Measurements from ENCODE around the gene CCDC86. TPM values are rescaled to one million over a fixed set of nuclear protein-coding genes. Genes with fewer than 3 reads are reported as not detected.
A peak's percentile ranks its signal among the peaks of the same experiment; 100 is the strongest.

The CCDC86 gene
- total RNA-seq, 4 donors from 2014 or later: 11.8 to 38.0 (median 24.4) TPM

DNA sequence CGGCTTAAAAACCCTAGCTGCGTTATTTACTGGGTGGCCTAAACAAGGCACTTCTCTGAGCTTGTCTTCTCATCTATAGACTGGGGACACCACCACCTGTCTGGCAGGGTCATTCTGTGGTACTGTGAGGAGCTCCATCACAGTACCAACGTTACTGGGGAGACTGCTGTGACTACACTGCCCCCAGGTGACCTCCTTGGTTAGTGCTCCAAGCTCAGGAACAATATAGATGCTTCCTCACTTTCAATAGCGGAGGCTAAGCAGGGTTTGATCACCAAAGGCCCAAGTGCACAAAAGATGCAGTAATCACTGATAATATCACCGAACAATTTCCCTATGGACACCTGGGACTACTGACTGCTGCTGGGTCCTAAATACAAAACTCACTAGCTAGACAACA is 45.6 kb downstream of the CCDC86 start:
- Histone ChIP-seq H3K4me1 (peaks cover 0 to 18% (median 0%) of the 10 kb centered on the region in 3 donors), H3K4me3 (no peak overlapping the region), H3K9me3 (no peaks in the 10 kb centered on the region), H3K27me3 (no peaks in the 10 kb centered on the region), H3K36me3 (peaks cover 0 to 38% (median 2%) of the 10 kb centered on the region in 3 donors), H3K27ac (no peak overlapping the region)
- intact Hi-C loops (cut with DNase I): no loop called here
- WGBS, 2 donors: 61 to 66% methylated on average over 4 to 5 of the region's 5 CpGs
- no peak for TF ChIP-seq POLR2A (IDR thresholded peaks at IDR 0.05)
- TF ChIP-seq, protein P1, sequence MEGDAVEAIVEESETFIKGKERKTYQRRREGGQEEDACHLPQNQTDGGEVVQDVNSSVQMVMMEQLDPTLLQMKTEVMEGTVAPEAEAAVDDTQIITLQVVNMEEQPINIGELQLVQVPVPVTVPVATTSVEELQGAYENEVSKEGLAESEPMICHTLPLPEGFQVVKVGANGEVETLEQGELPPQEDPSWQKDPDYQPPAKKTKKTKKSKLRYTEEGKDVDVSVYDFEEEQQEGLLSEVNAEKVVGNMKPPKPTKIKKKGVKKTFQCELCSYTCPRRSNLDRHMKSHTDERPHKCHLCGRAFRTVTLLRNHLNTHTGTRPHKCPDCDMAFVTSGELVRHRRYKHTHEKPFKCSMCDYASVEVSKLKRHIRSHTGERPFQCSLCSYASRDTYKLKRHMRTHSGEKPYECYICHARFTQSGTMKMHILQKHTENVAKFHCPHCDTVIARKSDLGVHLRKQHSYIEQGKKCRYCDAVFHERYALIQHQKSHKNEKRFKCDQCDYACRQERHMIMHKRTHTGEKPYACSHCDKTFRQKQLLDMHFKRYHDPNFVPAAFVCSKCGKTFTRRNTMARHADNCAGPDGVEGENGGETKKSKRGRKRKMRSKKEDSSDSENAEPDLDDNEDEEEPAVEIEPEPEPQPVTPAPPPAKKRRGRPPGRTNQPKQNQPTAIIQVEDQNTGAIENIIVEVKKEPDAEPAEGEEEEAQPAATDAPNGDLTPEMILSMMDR (IDR thresholded peaks at IDR 0.05): peak in 3 of 6 experiments; percentile 26 to 55 (median 53)
- DNase-seq: no peak

DNA sequence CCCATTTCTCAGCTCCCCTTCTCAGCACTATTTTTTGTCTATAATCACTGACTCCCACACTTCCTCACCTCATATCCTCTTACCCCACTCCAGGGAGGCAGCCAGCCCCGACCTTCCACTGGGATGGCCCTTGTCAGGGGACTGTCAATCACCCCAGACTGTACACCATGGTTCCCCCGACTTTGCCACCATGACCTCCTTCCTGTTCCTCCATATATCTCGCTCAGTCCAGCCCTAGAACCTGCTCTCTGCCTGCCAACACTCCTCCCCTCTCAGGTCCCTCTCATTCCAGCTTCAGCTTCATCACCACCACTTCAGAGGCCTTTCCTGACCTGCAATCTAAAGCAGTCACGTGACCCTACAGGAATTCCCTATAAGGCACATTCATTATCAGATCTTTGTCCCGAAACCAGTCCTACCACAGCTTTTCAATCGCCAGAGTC is 48.0 kb downstream of the CCDC86 start:
- H3K36me3 ChIP-seq: peaks cover 3 to 61% (median 15%) of the 10 kb centered on the region in 3 donors
- H3K4me3 ChIP-seq: no peak overlapping the region
- WGBS, 2 donors: 59 to 64% methylated on average over 6 of the region's 6 CpGs
- intact Hi-C loops (cut with DNase I): no loop called here
- no peak overlapping the region for H3K27ac ChIP-seq
- no peaks in the 10 kb centered on the region for H3K9me3 ChIP-seq
- H3K27me3 ChIP-seq: no peaks in the 10 kb centered on the region
- H3K4me1 ChIP-seq: peaks cover 0 to 18% (median 0%) of the 10 kb centered on the region in 3 donors
- no peak for TF ChIP-seq POLR2A (IDR thresholded peaks at IDR 0.05)
- TF ChIP-seq, protein P1 (IDR thresholded peaks at IDR 0.05): no peak
- DNase-seq: no peak

DNA sequence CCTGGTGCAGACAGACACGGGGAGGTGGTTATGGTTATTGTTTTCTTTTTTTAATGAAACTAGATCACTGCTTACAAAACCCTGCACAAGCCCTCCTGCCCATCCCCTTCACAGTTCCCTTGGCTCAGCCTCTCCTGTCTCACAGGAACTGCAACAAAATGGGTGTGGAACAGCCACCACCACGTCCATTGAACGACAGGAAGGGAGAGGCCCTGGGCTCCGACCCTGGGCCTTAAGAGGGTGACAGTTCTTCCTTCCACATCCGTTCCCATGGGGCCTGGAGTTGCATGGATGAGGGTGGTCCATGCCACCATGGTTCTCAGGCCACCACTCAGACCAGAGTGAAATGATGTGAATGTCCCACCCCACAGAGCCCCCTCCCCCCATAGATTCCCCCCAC is 48.8 kb downstream of the CCDC86 start:
- 40 to 60% methylated on average over 4 to 5 of the region's 5 CpGs for WGBS, 2 donors
- peaks cover 3 to 69% (median 22%) of the 10 kb centered on the region in 3 donors for H3K36me3 ChIP-seq
- no peaks in the 10 kb centered on the region for H3K27me3 ChIP-seq
- no peaks in the 10 kb centered on the region for H3K9me3 ChIP-seq
- DNase-seq: no peak
- peak overlapping the region in 1 of 4 donors; percentile 28 for H3K27ac ChIP-seq
- H3K4me3 ChIP-seq: no peak overlapping the region
- peaks cover 0 to 18% (median 0%) of the 10 kb centered on the region in 3 donors for H3K4me1 ChIP-seq
- TF ChIP-seq POLR2A (IDR thresholded peaks at IDR 0.05): no peak
- TF ChIP-seq, protein P1 (IDR thresholded peaks at IDR 0.05): no peak
- intact Hi-C loops (cut with DNase I): no loop called here

DNA sequence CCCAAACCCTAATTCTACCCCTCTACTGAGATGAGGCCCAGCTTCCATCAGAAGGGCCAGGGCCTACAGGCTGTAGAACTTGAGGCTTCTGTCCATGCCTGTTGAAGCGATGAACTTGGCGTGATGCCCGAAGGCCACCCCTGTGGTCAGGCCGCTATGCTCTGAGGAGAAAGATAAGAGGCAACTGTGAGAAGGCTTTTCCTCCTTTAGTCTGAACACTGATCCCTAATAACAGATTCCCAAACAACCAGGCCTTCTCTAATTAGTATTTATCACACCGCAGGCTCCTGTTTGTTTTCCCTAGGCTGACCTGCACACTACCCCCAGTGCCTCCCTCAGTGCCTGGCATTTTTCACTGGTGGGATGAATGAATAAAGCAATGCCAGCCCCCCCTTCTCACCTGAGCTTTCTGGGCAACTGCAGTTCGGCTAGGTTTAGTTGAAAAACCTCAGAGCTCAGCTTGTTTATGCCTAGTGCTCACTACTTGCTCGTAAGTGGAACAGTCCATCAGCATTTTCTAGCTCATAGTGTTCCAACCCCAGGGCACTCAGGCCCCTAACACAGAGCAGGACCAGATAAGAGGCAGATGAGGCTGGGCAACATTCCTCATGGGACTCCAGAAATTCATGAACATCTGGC is 49.3 kb downstream of the CCDC86 start:
- intact Hi-C loops (cut with DNase I): no loop called here
- no peaks in the 10 kb centered on the region for H3K9me3 ChIP-seq
- DNase-seq: no peak

DNA sequence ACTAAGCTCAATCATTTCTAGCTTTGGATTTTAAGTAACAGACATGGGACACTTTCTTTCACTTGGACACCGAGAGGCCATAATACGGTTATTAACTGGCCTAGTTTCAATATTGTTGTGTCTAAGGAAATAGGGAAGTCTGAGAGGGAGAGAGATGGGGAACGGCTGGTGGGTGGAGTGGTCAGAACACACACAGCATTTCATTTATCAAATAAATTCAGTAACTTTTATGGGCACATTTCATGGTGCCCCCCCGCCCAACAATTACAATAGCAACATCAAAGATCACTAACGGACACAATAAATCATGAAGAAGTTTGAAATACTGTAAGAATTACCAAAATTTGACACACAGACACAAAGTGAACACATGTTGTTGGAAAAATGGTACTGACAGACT is 53.8 kb downstream of the CCDC86 start:
- Histone ChIP-seq H3K4me1 (peaks cover 0 to 8% (median 0%) of the 10 kb centered on the region in 3 donors), H3K27me3 (no peaks in the 10 kb centered on the region), H3K4me3 (no peak overlapping the region), H3K9me3 (no peaks in the 10 kb centered on the region), H3K27ac (no peak overlapping the region), H3K36me3 (peaks cover 33 to 100% (median 63%) of the 10 kb centered on the region in 3 donors)
- intact Hi-C loops (cut with DNase I): loop anchor here (5.0 kb wide), 1 partner anchor 58 kb away; no protein-coding TSS in a partner anchor
- WGBS, 2 donors: 70 to 82% methylated on average over 4 to 5 of the region's 5 CpGs
- DNase-seq: no peak
- TF ChIP-seq, protein P1 (IDR thresholded peaks at IDR 0.05): no peak
- no peak for TF ChIP-seq POLR2A (IDR thresholded peaks at IDR 0.05)

More for the DNA sequence above, 49.3 kb downstream of the CCDC86 start:
- H3K4me1 ChIP-seq: peaks cover 0 to 18% (median 0%) of the 10 kb centered on the region in 3 donors
- peaks cover 3 to 74% (median 27%) of the 10 kb centered on the region in 3 donors for H3K36me3 ChIP-seq
- no peak overlapping the region for H3K4me3 ChIP-seq
- WGBS, 2 donors: 83 to 84% methylated on average over 5 to 7 of the region's 7 CpGs
- no peak for TF ChIP-seq POLR2A (IDR thresholded peaks at IDR 0.05)
- TF ChIP-seq, protein P1 (IDR thresholded peaks at IDR 0.05): no peak
- H3K27ac ChIP-seq: peak overlapping the region in 1 of 4 donors; percentile 28
- H3K27me3 ChIP-seq: no peaks in the 10 kb centered on the region
